Measurements from ENCODE around the gene KMT5C.

Gene KMT5C

DNA sequence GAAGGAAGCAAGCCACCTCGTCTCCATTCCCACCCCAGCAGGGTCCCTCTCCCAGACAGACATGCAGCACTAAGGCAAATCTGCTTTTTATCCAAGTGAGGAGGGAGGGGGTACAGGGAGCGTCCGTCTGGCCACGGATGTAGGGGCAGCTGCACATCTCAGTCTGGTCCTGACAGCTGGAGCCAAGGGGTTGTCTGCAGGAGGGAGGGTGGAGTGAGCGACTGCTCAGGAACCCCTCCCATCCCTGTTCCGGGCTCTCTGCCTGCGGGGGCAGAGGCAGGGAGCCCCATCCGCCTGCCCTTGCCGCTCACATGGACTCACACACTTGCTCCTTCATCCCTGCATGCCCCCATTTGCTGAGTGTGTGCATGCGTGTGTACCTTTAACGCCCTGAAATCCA lies 39.5 kb downstream of the KMT5C start:
- no peaks in the 10 kb centered on the region for H3K9me3 ChIP-seq (ENCODE audit: control insufficient read depth, low read length)
- H2BK120ac ChIP-seq (ENCODE audit: low read depth, low read length), result no peak overlapping the region
- no peak overlapping the region for H2BK15ac ChIP-seq (ENCODE audit: low read depth, poor library complexity, severe bottlenecking)
- H4K91ac ChIP-seq (ENCODE audit: low read length), result no peak overlapping the region
- DNase-seq, result no peak
- no peak overlapping the region for H3K14ac ChIP-seq (ENCODE audit: low read length in 2 of 2)
- no peak overlapping the region for H2BK12ac ChIP-seq (ENCODE audit: low read length in 2 of 2)
- peaks cover 4% of the 10 kb centered on the region for H3K79me1 ChIP-seq (replicated peaks; ENCODE audit: low read length, poor library complexity, severe bottlenecking)
- H3K18ac ChIP-seq (ENCODE audit: low read depth in 1 of 2, low read length in 2 of 2), result no peak overlapping the region
- H3K4ac ChIP-seq (ENCODE audit: low read depth in 1 of 2, low read length in 2 of 2), result no peak overlapping the region
- H2BK5ac ChIP-seq (ENCODE audit: low read depth, low read length, poor library complexity, severe bottlenecking), result no peak overlapping the region
- H3K9ac ChIP-seq (ENCODE audit: low read length), result no peak overlapping the region
- WGBS, result 58% methylated on average over 10 of the region's 11 CpGs
- H3K4me3 ChIP-seq (ENCODE audit: insufficient read depth in 1 of 2, low read depth in 1 of 2, low read length in 2 of 2), result no peak overlapping the region
- H4K8ac ChIP-seq (ENCODE audit: low read length), result no peak overlapping the region
- no peak overlapping the region for H3K23ac ChIP-seq (ENCODE audit: low read length in 2 of 2)
- no peaks in the 10 kb centered on the region for H3K36me3 ChIP-seq (ENCODE audit: control insufficient read depth in 1 of 2, insufficient read depth in 2 of 2, low read depth in 1 of 2, low read length in 2 of 2)
- H2AK5ac ChIP-seq (ENCODE audit: low read length, severe bottlenecking), result no peak overlapping the region
- no peak overlapping the region for H3K4me2 ChIP-seq (ENCODE audit: low read length, poor library complexity, severe bottlenecking)
- H2AFZ ChIP-seq (ENCODE audit: low read depth, low read length), result no peak overlapping the region
- peaks cover 39% of the 10 kb centered on the region for H3K4me1 ChIP-seq (ENCODE audit: control insufficient read depth, insufficient read depth, low read depth, low read length)
- H3K27me3 ChIP-seq (ENCODE audit: control insufficient read depth in 1 of 2, insufficient read depth in 1 of 2, low read length in 2 of 2), result peaks cover 0 to 23% of the 10 kb centered on the region in 2 experiments
- no peak overlapping the region for H3K27ac ChIP-seq (ENCODE audit: low read length, poor library complexity, severe bottlenecking)

DNA sequence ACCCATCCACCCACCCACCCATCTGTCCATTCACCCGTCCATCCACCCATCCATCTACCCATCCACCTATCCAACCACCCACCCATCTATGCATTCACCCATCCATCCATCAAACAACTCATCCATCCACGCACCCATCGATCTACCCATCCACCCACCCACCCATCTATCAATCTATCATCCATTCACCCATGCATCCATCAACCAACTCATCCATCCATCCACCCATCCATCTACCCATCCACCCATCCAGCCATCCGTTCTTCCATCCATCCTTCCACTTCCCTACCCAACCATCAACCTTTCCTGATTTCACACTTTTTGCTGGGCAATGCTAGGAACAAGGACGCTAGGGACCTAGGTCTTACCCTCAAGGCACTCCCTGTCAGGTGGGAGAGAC lies 42.3 kb downstream of the KMT5C start:
- no peak overlapping the region for H2AK5ac ChIP-seq (ENCODE audit: low read length, severe bottlenecking)
- no peak overlapping the region for H4K8ac ChIP-seq (ENCODE audit: low read length)
- no peak overlapping the region for H2BK15ac ChIP-seq (ENCODE audit: low read depth, poor library complexity, severe bottlenecking)
- H4K91ac ChIP-seq (ENCODE audit: low read length), result no peak overlapping the region
- H3K9ac ChIP-seq (ENCODE audit: low read length), result no peak overlapping the region
- no peak overlapping the region for H3K27ac ChIP-seq (ENCODE audit: low read length, poor library complexity, severe bottlenecking)
- no peak overlapping the region for H2BK120ac ChIP-seq (ENCODE audit: low read depth, low read length)
- H3K4me3 ChIP-seq (ENCODE audit: insufficient read depth in 1 of 2, low read depth in 1 of 2, low read length in 2 of 2), result no peak overlapping the region
- no peak overlapping the region for H3K14ac ChIP-seq (ENCODE audit: low read length in 2 of 2)
- 94% methylated on average over 5 of the region's 5 CpGs for WGBS
- H3K79me1 ChIP-seq (replicated peaks; ENCODE audit: low read length, poor library complexity, severe bottlenecking), result peaks cover 8% of the 10 kb centered on the region
- peaks cover 3% of the 10 kb centered on the region in 2 experiments for H3K36me3 ChIP-seq (ENCODE audit: control insufficient read depth in 1 of 2, insufficient read depth in 2 of 2, low read depth in 1 of 2, low read length in 2 of 2)
- peaks cover 0 to 16% of the 10 kb centered on the region in 2 experiments for H3K27me3 ChIP-seq (ENCODE audit: control insufficient read depth in 1 of 2, insufficient read depth in 1 of 2, low read length in 2 of 2)
- H3K4me1 ChIP-seq (ENCODE audit: control insufficient read depth, insufficient read depth, low read depth, low read length), result peaks cover 25% of the 10 kb centered on the region
- H3K23ac ChIP-seq (ENCODE audit: low read length in 2 of 2), result no peak overlapping the region
- no peak for DNase-seq
- H3K4ac ChIP-seq (ENCODE audit: low read depth in 1 of 2, low read length in 2 of 2), result no peak overlapping the region
- H3K4me2 ChIP-seq (ENCODE audit: low read length, poor library complexity, severe bottlenecking), result no peak overlapping the region
- H3K9me3 ChIP-seq (ENCODE audit: control insufficient read depth, low read length), result no peaks in the 10 kb centered on the region
- no peak overlapping the region for H2AFZ ChIP-seq (ENCODE audit: low read depth, low read length)
- H2BK5ac ChIP-seq (ENCODE audit: low read depth, low read length, poor library complexity, severe bottlenecking), result no peak overlapping the region
- no peak overlapping the region for H3K18ac ChIP-seq (ENCODE audit: low read depth in 1 of 2, low read length in 2 of 2)
- no peak overlapping the region for H2BK12ac ChIP-seq (ENCODE audit: low read length in 2 of 2)

DNA sequence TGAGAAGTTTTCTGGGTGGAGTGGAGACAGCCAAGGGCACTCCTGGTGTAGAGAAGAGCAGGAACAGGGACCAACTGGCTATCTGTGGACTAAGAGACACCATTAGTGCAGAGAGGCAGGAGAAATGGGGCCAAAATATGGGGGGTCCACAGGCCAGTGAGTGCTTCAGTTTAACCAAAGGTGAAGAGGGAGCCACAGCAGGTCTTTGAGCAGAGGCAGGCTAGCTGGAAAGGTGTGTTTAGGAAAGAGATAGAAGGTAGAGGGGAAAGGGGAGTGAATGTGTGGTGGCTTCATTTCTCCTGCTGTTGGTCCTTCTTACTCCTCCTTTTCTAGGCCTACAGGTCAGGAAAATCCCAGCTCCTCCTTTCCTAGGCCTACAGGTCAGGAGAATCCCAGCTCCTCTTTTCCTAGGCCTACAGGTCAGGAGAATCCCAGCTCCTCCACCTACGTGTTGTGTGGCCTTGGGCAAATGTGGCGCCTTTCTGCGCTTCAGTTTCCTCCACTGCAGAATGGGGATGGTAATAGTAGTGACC lies 42.9 kb downstream of the KMT5C start:
- Histone ChIP-seq H3K18ac (ENCODE audit: low read depth in 1 of 2, low read length in 2 of 2) (no peak overlapping the region), H3K23ac (ENCODE audit: low read length in 2 of 2) (no peak overlapping the region)

DNA sequence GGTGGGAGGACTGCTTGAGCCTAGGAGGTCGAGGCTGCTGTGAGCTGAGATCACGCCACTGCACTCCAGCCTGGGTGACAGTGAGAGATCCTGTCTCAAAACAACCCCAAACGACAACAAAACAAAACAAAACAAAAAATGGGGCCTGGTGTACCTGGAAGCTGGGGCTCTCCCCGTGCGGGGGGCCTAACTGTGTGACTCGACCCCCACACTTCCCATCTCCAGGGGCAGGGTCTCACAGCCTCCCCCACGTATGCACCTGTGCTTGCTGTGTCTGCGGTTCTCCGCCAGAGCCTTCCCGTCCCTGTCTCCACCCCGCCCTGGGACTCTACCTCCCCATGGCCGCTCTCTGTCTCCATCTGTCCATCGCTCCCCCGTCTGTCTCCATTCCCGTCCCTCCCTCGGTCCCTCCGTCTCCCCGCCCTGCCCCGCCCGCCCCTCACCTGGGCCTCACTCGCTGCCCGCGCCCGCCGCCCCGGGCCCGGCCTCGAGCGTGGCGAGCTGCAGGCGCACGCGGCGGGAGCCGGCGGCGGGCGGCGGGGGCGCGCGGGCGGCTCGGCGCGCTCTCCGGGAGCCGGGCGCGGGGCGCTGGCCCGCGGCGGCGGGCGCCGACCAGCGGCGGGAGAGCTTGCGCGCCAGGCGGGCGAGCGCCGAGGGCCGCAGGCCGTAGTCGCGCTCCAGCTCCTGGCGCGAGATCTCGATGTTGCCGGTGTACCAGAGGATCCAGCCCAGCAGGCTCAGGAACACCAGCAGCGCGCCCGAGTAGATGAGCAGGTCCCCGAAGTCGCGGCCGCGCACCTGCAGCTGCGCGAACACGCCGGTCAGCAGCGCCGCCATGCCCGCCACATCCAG lies 43.8 kb downstream of the KMT5C start:
- Histone ChIP-seq H2BK5ac (ENCODE audit: low read depth, low read length, poor library complexity, severe bottlenecking) (no peak overlapping the region), H2AFZ (ENCODE audit: low read depth, low read length) (peak overlapping the region; percentile 66), H2BK120ac (ENCODE audit: low read depth, low read length) (no peak overlapping the region), H4K91ac (ENCODE audit: low read length) (peak overlapping the region; percentile 52), H3K27me3 (ENCODE audit: control insufficient read depth in 1 of 2, insufficient read depth in 1 of 2, low read length in 2 of 2) (peaks cover 0 to 8% of the 10 kb centered on the region in 2 experiments), H4K8ac (ENCODE audit: low read length) (peak overlapping the region; percentile 92), H3K79me1 (replicated peaks; ENCODE audit: low read length, poor library complexity, severe bottlenecking) (peaks cover 8% of the 10 kb centered on the region), H3K23ac (ENCODE audit: low read length in 2 of 2) (no peak overlapping the region), H3K4me2 (ENCODE audit: low read length, poor library complexity, severe bottlenecking) (peak overlapping the region; percentile 76), H2BK12ac (ENCODE audit: low read length in 2 of 2) (no peak overlapping the region), H2AK5ac (ENCODE audit: low read length, severe bottlenecking) (no peak overlapping the region), H3K4me3 (ENCODE audit: insufficient read depth in 1 of 2, low read depth in 1 of 2, low read length in 2 of 2) (peak overlapping the region; percentile 58 to 98), H3K18ac (ENCODE audit: low read depth in 1 of 2, low read length in 2 of 2) (peak overlapping the region; percentile 61 to 74), H3K9ac (ENCODE audit: low read length) (peak overlapping the region; percentile 60), H3K27ac (ENCODE audit: low read length, poor library complexity, severe bottlenecking) (no peak overlapping the region), H3K9me3 (ENCODE audit: control insufficient read depth, low read length) (no peaks in the 10 kb centered on the region), H2BK15ac (ENCODE audit: low read depth, poor library complexity, severe bottlenecking) (no peak overlapping the region), H3K4me1 (ENCODE audit: control insufficient read depth, insufficient read depth, low read depth, low read length) (peaks cover 31% of the 10 kb centered on the region), H3K4ac (ENCODE audit: low read depth in 1 of 2, low read length in 2 of 2) (peak overlapping the region; percentile 47 to 76), H3K14ac (ENCODE audit: low read length in 2 of 2) (no peak overlapping the region), H3K36me3 (ENCODE audit: control insufficient read depth in 1 of 2, insufficient read depth in 2 of 2, low read depth in 1 of 2, low read length in 2 of 2) (peaks cover 18% of the 10 kb centered on the region in 2 experiments)
- WGBS, result 16% methylated on average over 28 of the region's 88 CpGs
- peak; percentile 75 for DNase-seq

More for the DNA sequence above, 42.9 kb downstream of the KMT5C start:
- H3K9ac ChIP-seq (ENCODE audit: low read length), result no peak overlapping the region
- peaks cover 26% of the 10 kb centered on the region for H3K4me1 ChIP-seq (ENCODE audit: control insufficient read depth, insufficient read depth, low read depth, low read length)
- no peak overlapping the region for H3K4me2 ChIP-seq (ENCODE audit: low read length, poor library complexity, severe bottlenecking)
- H3K27me3 ChIP-seq (ENCODE audit: control insufficient read depth in 1 of 2, insufficient read depth in 1 of 2, low read length in 2 of 2), result peaks cover 0 to 12% of the 10 kb centered on the region in 2 experiments
- no peak overlapping the region for H2AFZ ChIP-seq (ENCODE audit: low read depth, low read length)
- no peak overlapping the region for H3K14ac ChIP-seq (ENCODE audit: low read length in 2 of 2)
- no peak overlapping the region for H4K91ac ChIP-seq (ENCODE audit: low read length)
- H2BK5ac ChIP-seq (ENCODE audit: low read depth, low read length, poor library complexity, severe bottlenecking), result no peak overlapping the region
- no peak overlapping the region for H2BK12ac ChIP-seq (ENCODE audit: low read length in 2 of 2)
- no peak overlapping the region for H4K8ac ChIP-seq (ENCODE audit: low read length)
- peaks cover 9% of the 10 kb centered on the region in 2 experiments for H3K36me3 ChIP-seq (ENCODE audit: control insufficient read depth in 1 of 2, insufficient read depth in 2 of 2, low read depth in 1 of 2, low read length in 2 of 2)
- WGBS, result 100% methylated on average over 3 of the region's 3 CpGs
- H2BK15ac ChIP-seq (ENCODE audit: low read depth, poor library complexity, severe bottlenecking), result no peak overlapping the region
- no peaks in the 10 kb centered on the region for H3K9me3 ChIP-seq (ENCODE audit: control insufficient read depth, low read length)
- peaks cover 8% of the 10 kb centered on the region for H3K79me1 ChIP-seq (replicated peaks; ENCODE audit: low read length, poor library complexity, severe bottlenecking)
- H3K4me3 ChIP-seq (ENCODE audit: insufficient read depth in 1 of 2, low read depth in 1 of 2, low read length in 2 of 2), result no peak overlapping the region
- H2BK120ac ChIP-seq (ENCODE audit: low read depth, low read length), result no peak overlapping the region
- no peak overlapping the region for H3K4ac ChIP-seq (ENCODE audit: low read depth in 1 of 2, low read length in 2 of 2)
- H3K27ac ChIP-seq (ENCODE audit: low read length, poor library complexity, severe bottlenecking), result no peak overlapping the region
- no peak overlapping the region for H2AK5ac ChIP-seq (ENCODE audit: low read length, severe bottlenecking)
- DNase-seq, result no peak

Measured in mesenchymal stem cell (in vitro differentiated cells and primary cell).